C4-2B (cell line): ENCODE results near the gene PEX11B.
"Not testable (repeated sequence)": the region's sequence is repeated elsewhere in the genome, so short reads cannot be mapped to it uniquely, and the experiment has no call there.

Experiments used
- H3K27ac ChIP-seq: fragments of 450-650 bp; 2 replicates; pipeline ENCODE4 v1.5.1; 2017
- ZFX ChIP-seq: fragments of 450-650 bp; IDR thresholded peaks from 2 replicates; pipeline ENCODE4 v1.6.1; 2017
- TF ChIP-seq, protein P1 (sequence below): fragments of 450-650 bp; conservative IDR thresholded peaks from 2 replicates; pipeline ENCODE4 v1.5.1; 2017; ENCODE audit warnings: mild to moderate bottlenecking

PEX11B gene

DNA sequence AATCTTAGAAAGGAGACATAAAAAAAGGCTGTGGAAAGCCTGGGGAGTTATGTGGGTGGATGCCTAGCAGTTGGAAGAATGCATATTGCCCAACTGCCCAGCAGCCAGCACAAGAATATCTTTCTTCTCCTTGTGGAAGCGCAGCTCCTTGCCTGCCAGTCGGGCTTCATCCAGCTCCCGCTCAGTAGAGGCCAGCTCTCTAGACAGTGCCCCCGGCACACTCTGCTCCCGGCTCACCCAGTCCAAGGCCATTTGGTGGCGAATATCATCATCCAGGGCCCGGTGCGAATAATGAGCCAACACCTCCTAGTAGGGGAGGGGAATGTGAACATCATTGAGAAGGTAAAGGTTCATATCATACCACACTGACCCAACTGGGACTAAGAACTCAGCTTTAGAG, 17.7 kb upstream of the PEX11B start:
- no peak for TF ChIP-seq ZFX
- TF ChIP-seq, protein P1, sequence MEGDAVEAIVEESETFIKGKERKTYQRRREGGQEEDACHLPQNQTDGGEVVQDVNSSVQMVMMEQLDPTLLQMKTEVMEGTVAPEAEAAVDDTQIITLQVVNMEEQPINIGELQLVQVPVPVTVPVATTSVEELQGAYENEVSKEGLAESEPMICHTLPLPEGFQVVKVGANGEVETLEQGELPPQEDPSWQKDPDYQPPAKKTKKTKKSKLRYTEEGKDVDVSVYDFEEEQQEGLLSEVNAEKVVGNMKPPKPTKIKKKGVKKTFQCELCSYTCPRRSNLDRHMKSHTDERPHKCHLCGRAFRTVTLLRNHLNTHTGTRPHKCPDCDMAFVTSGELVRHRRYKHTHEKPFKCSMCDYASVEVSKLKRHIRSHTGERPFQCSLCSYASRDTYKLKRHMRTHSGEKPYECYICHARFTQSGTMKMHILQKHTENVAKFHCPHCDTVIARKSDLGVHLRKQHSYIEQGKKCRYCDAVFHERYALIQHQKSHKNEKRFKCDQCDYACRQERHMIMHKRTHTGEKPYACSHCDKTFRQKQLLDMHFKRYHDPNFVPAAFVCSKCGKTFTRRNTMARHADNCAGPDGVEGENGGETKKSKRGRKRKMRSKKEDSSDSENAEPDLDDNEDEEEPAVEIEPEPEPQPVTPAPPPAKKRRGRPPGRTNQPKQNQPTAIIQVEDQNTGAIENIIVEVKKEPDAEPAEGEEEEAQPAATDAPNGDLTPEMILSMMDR: no peak
- no peak overlapping the region for H3K27ac ChIP-seq

- H3K27ac ChIP-seq: no peak overlapping the region
- TF ChIP-seq, protein P1: no peak
- TF ChIP-seq ZFX: no peak
Measured at GRCh38 chr1:145935708-145936107, 17.2 kb upstream of the PEX11B start.

- not testable (repeated sequence) for H3K27ac ChIP-seq
Measured at GRCh38 chr1:145932522-145933009, 14.0 kb upstream of the PEX11B start.

- peak overlapping the region; percentile 93 for H3K27ac ChIP-seq
- no peak for TF ChIP-seq ZFX
- TF ChIP-seq, protein P1: no peak
Measured at GRCh38 chr1:145927916-145928643, 9.6 kb upstream of the PEX11B start.

- TF ChIP-seq, protein P1: peak; percentile 85
- no peak for TF ChIP-seq ZFX
- H3K27ac ChIP-seq: peak within 1 kb of the TSS; percentile 93
Measured at GRCh38 chr1:145927063-145927886, 8.8 kb upstream of the PEX11B start, which contains the start of gene RBM8A. RBM8A (minus strand) TSS chr1:145927484; CDS start chr1:145927426, 58 bp downstream.

DNA sequence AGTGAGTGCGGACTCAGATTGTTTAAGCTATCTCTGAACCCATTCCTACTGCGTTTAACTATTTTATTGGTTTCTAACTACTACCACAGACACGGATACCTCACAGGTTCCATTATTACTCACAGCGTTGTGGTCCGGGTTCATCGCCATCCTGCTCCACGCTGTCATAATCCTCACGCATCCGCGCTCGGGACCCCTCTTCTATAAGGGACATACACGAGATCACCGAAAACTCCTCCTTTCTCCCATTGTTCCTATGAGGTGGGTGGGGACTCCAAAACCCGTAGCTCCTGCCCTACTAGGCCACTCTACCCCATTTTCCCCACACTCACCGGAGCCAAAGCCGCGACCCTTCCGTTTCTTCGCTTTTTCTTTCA, 8.2 kb upstream of the PEX11B start:
- TF ChIP-seq, protein P1: no peak
- TF ChIP-seq ZFX: no peak
- H3K27ac ChIP-seq: peak overlapping the region; percentile 93

DNA sequence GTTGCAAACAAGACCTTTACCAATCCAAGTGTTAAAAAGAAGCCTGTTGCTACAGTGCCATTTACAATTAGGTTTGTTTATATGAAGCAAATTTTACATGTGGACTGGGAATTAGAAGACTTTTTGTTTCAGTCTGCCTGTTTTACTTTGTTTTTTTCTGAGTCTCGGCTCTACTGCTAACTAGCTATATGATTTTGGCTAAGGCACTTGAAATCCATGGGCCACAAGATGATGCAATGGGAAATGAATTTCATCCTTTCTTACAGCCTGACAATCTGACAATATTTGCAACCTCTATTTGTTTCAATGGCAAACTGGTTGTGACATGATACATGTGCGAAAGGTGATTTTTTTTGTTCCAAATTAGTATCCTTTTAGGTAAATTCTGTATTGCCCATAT, 3.7 kb upstream of the PEX11B start:
- TF ChIP-seq ZFX: no peak
- TF ChIP-seq, protein P1: no peak
- no peak overlapping the region for H3K27ac ChIP-seq

DNA sequence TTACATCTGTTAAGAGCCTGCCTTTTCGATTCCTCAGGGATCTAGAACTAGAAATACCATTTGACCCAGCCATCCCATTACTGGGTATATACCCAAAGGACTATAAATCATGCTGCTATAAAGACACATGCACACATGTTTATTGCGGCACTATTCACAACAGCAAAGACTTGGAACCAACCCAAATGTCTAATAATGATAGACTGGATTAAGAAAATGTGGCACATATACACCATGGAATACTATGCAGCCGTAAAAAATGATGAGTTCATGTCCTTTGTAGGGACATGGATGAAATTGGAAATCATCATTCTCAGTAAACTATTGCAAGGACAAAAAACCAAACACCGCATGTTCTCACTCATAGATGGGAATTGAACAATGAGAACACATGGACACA, 1.8 kb upstream of the PEX11B start:
- H3K27ac ChIP-seq: peak overlapping the region; percentile 75
